SK-N-SH (cell line): ENCODE results near the gene UFC1. TPM values are rescaled to one million over a fixed set of nuclear protein-coding genes. Genes with fewer than 3 reads are reported as not detected.
A peak's percentile ranks its signal among the peaks of the same experiment; 100 is the strongest.

ENCODE experiments used
- CTCF ChIA-PET: fragments of 300-600, 350-600 bp; formaldehyde crosslinking; extraction: SDS; loops from one replicate; lab custom pipeline; 2021; lab: Yijun Ruan, JAX
- POLR2A ChIA-PET: fragments of 350-600 bp; sonication (Branson Sonifier 250); formaldehyde crosslinking; extraction: SDS; loops from one replicate; lab custom pipeline; 2020; ENCODE audit warnings: antibody characterized with exemption, inconsistent platforms; lab: Yijun Ruan, JAX
- DNase-seq: peaks from one replicate; pipeline ENCODE4 v3.0.0; 2012
- H2AFZ ChIP-seq: fragments of 200-600 bp; sonication (generic); 2 replicates; pipeline ENCODE4 v1.8.1; 2016; ENCODE audit warnings: antibody characterized with exemption, mild to moderate bottlenecking, low read depth
- H3F3A ChIP-seq: fragments of 200-600 bp; sonication (generic); replicated peaks from 2 replicates; pipeline ENCODE3; 2016; ENCODE audit warnings: antibody characterized with exemption, mild to moderate bottlenecking; ENCODE audit not compliant: insufficient read depth
- H3K27ac ChIP-seq, 2 experiments: fragments of 200-500 bp in 1 of 2; fragments of 200-600 bp in 1 of 2; sonication (Bioruptor generic) in 1 of 2; sonication (generic), shearing (Covaris generic) in 1 of 2; 2 replicates each; pipeline versions ENCODE4 v1.5.1 to v1.6.1; 2014 to 2016; ENCODE audit warnings: low read depth in 2 of 2, inconsistent platforms in 1 of 2, low read length in 1 of 2, mild to moderate bottlenecking in 1 of 2, mixed read lengths in 1 of 2
- H3K27me3 ChIP-seq: fragments of 200-600 bp; sonication (generic), shearing (Covaris generic); 2 replicates; pipeline ENCODE4 v1.6.1; 2016; ENCODE audit warnings: mixed run types; ENCODE audit not compliant: insufficient read depth
- H3K36me3 ChIP-seq, 2 experiments: fragments of 200-500 bp in 1 of 2; fragments of 200-600 bp in 1 of 2; sonication (Bioruptor generic) in 1 of 2; sonication (generic) in 1 of 2; replicated peaks in 1 of 2; 2 replicates each; pipeline versions ENCODE3 to v1.5.1; 2014 to 2016; ENCODE audit warnings: low read length in 1 of 2, mild to moderate bottlenecking in 1 of 2; ENCODE audit not compliant: insufficient read depth in 2 of 2, control insufficient read depth in 1 of 2
- H3K4me1 ChIP-seq, 2 experiments: fragments of 200-500 bp in 1 of 2; fragments of 200-600 bp in 1 of 2; sonication (Bioruptor generic) in 1 of 2; sonication (generic), shearing (Covaris generic) in 1 of 2; 2 replicates each; pipeline versions ENCODE4 v1.5.1 to v1.6.1; 2014 to 2016; ENCODE audit warnings: low read depth in 1 of 2, low read length in 1 of 2, mixed run types in 1 of 2; ENCODE audit not compliant: insufficient read depth in 2 of 2, control insufficient read depth in 1 of 2
- H3K4me2 ChIP-seq: fragments of 200-600 bp; sonication (generic), shearing (Covaris generic); 2 replicates; pipeline ENCODE4 v1.6.1; 2017; ENCODE audit warnings: mixed run types
- H3K4me3 ChIP-seq, 2 experiments: fragments of 200-500 bp in 1 of 2; fragments of 200-600 bp in 1 of 2; sonication (Bioruptor generic) in 1 of 2; sonication (generic), shearing (Covaris generic) in 1 of 2; 2 replicates each; pipeline versions ENCODE4 v1.5.1 to v1.8.1; 2014 to 2016; ENCODE audit warnings: low read depth in 2 of 2, inconsistent platforms in 1 of 2, low read length in 1 of 2, mild to moderate bottlenecking in 1 of 2, mixed read lengths in 1 of 2, moderate library complexity in 1 of 2
- H3K79me2 ChIP-seq: fragments of 200-600 bp; sonication (generic); 2 replicates; pipeline ENCODE4 v1.8.1; 2017; ENCODE audit warnings: mild to moderate bottlenecking; ENCODE audit not compliant: insufficient read depth
- H3K9ac ChIP-seq: fragments of 200-600 bp; sonication (generic); 2 replicates; pipeline ENCODE4 v1.6.1; 2017; ENCODE audit warnings: mixed run types
- H3K9me2 ChIP-seq: fragments of 200-600 bp; sonication (generic); 2 replicates; pipeline ENCODE4 v1.6.1; 2017; ENCODE audit warnings: mixed run types
- H3K9me3 ChIP-seq: fragments of 200-600 bp; sonication (generic); 2 replicates; pipeline ENCODE4 v1.6.1; 2017; ENCODE audit warnings: mixed run types, mild to moderate bottlenecking, moderate library complexity
- H4K20me1 ChIP-seq: fragments of 200-600 bp; sonication (generic); 2 replicates; pipeline ENCODE4 v1.6.1; 2017; ENCODE audit warnings: mild to moderate bottlenecking, mixed run types; ENCODE audit not compliant: insufficient read depth
- CTCF ChIP-seq: fragments of 200-600 bp; sonication (generic); IDR thresholded peaks from 2 replicates; pipeline ENCODE4 v1.6.1; 2017; ENCODE audit warnings: antibody characterized with exemption, mild to moderate bottlenecking, moderate library complexity
- FOXJ3 ChIP-seq: sonication (generic); formaldehyde crosslinking; IDR thresholded peaks from 2 replicates; pipeline ENCODE4 v1.5.1; 2020; ENCODE audit warnings: mild to moderate bottlenecking, missing genetic modification reagents
- GABPA ChIP-seq: IDR thresholded peaks from 2 replicates; pipeline ENCODE4 v1.4.0; 2012; ENCODE audit warnings: low read depth, mild to moderate bottlenecking
- MAX ChIP-seq: IDR thresholded peaks from 2 replicates; pipeline ENCODE4 v1.4.0; 2012; ENCODE audit warnings: low read depth
- MXI1 ChIP-seq: IDR thresholded peaks from 2 replicates; pipeline ENCODE4 v1.6.1; 2012; ENCODE audit warnings: mild to moderate bottlenecking, low read depth, low read length, improper control_type of control experiment
- PBX3 ChIP-seq: IDR thresholded peaks from 2 replicates; pipeline ENCODE4; 2012
- POLR2AphosphoS5 ChIP-seq: IDR thresholded peaks from 2 replicates; pipeline ENCODE4 v1.6.1; 2012; ENCODE audit warnings: low read depth, low read length
- TCF12 ChIP-seq: IDR thresholded peaks from 2 replicates; pipeline ENCODE4 v1.4.0; 2012
- USF1 ChIP-seq: IDR thresholded peaks from 2 replicates; pipeline ENCODE4 v1.4.0; 2012; ENCODE audit warnings: low read depth, borderline replicate concordance
- USF2 ChIP-seq: fragments of 150-350 bp; IDR thresholded peaks from 2 replicates; pipeline ENCODE4 v1.6.1; 2017; ENCODE audit warnings: antibody characterized with exemption, low read length, low read depth, borderline replicate concordance
- YY1 ChIP-seq: IDR thresholded peaks from 2 replicates; pipeline ENCODE4 v1.4.0; 2012; ENCODE audit warnings: low read depth, mild to moderate bottlenecking
- ZBTB33 ChIP-seq: IDR thresholded peaks from 2 replicates; pipeline ENCODE4 v1.4.0; 2012; ENCODE audit warnings: low read depth, borderline replicate concordance
- WGBS: methylation state at CpG from one replicate; pipeline ENCODE4 v1.1.6; 2017; ENCODE audit warnings: low lambda C conversion rate; 5-methylcytosine and 5-hydroxymethylcytosine counted together
- polyA plus RNA-seq, 3 experiments: library from polyadenylated mRNA; depleted of rRNA; stranded (reverse); fragments of >200 nt; gene quantifications; 2 replicates each; pipeline ENCODE4 v1.2.3, GENCODE V29; 2012

UFC1 gene
- polyA plus RNA-seq, 1 of the 3 experiments (the other 2 are of a cell fraction), result 150 TPM

- TF ChIP-seq CTCF (peak; percentile 86), USF1 (no peak), POLR2AphosphoS5 (no peak), MAX (no peak), YY1 (no peak), TCF12 (no peak), USF2 (no peak), MXI1 (no peak)
Measured at GRCh38 chr1:161192476-161193465, 39.0 kb downstream of the UFC1 start (continued).

GRCh38 chr1:161193561-161194235 is 39.9 kb downstream of the UFC1 start:
- Histone ChIP-seq H3K4me3 (no peak overlapping the region), H3K9me3 (no peaks in the 10 kb centered on the region), H3K4me2 (no peak overlapping the region), H3K9me2 (no peaks in the 10 kb centered on the region), H3K36me3 (peaks cover 0 to 19% of the 10 kb centered on the region in 2 experiments), H2AFZ (no peak overlapping the region), H4K20me1 (no peaks in the 10 kb centered on the region), H3K9ac (no peak overlapping the region), H3F3A (peaks cover 2% of the 10 kb centered on the region), H3K4me1 (peaks cover 20 to 44% of the 10 kb centered on the region in 2 experiments; a peak in 3 of 4 replicates), H3K79me2 (no peaks in the 10 kb centered on the region), H3K27me3 (no peaks in the 10 kb centered on the region), H3K27ac (no peak overlapping the region)
- no peak for DNase-seq
- WGBS, result 91% methylated on average over 9 of the region's 21 CpGs
- ChIA-PET CTCF (interaction anchor here (0.6 to 7.0 kb wide), 16 partner anchors 10 to 189 kb away, joined by 3 to 65 read pairs (median 6); partner anchors contain the start of genes APOA2, B4GALT3, NDUFS2 and PPOX), POLR2A (no interaction called here)
- TF ChIP-seq ZBTB33, result no peak
- TF ChIP-seq MAX, result no peak
- TF ChIP-seq POLR2AphosphoS5, result no peak
- TF ChIP-seq YY1, result no peak
- TF ChIP-seq GABPA, result no peak
- TF ChIP-seq USF1, result no peak
- no peak for TF ChIP-seq FOXJ3 (CRISPR knock-in tag)
- no peak for TF ChIP-seq PBX3
